ENCODE data around the gene TMEM81.

TMEM81 gene

DNA sequence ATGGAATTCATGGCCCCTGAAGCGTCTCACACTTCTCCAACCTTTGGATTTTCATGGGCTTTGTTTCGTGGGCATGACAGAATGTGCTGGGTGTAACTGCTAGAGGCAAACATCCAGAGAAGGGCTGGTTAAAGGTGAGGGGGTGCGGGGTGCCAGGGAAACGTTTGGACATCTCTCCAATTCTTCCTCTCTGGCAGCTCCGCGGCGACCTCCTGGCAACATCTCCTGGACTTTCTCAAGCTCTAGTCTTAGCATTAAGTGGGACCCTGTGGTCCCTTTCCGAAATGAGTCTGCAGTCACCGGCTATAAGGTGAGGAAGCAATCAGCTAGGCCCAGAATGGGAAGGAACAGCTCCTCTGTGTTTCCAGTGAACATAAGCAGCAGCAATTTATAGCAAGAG is 12.0 kb downstream of the TMEM81 start:
- TF ChIP-seq, protein P1, sequence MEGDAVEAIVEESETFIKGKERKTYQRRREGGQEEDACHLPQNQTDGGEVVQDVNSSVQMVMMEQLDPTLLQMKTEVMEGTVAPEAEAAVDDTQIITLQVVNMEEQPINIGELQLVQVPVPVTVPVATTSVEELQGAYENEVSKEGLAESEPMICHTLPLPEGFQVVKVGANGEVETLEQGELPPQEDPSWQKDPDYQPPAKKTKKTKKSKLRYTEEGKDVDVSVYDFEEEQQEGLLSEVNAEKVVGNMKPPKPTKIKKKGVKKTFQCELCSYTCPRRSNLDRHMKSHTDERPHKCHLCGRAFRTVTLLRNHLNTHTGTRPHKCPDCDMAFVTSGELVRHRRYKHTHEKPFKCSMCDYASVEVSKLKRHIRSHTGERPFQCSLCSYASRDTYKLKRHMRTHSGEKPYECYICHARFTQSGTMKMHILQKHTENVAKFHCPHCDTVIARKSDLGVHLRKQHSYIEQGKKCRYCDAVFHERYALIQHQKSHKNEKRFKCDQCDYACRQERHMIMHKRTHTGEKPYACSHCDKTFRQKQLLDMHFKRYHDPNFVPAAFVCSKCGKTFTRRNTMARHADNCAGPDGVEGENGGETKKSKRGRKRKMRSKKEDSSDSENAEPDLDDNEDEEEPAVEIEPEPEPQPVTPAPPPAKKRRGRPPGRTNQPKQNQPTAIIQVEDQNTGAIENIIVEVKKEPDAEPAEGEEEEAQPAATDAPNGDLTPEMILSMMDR (IDR thresholded peaks at IDR 0.05): no peak

DNA sequence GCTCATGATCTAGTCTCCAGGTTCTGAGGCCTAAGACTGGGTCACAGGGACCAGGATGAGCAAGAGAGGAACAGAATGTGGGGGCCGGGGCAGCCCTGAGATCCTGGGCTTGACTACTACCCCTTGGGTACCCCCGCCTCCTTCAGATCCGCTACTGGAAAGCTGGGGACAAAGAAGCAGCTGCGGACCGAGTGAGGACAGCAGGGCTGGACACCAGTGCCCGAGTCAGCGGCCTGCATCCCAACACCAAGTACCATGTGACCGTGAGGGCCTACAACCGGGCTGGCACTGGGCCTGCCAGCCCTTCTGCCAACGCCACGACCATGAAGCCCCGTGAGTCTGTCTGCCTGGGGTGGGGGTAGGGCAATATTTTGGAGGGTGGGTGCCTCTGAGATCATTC is 12.5 kb downstream of the TMEM81 start:
- TF ChIP-seq, protein P1 (IDR thresholded peaks at IDR 0.05): no peak

DNA sequence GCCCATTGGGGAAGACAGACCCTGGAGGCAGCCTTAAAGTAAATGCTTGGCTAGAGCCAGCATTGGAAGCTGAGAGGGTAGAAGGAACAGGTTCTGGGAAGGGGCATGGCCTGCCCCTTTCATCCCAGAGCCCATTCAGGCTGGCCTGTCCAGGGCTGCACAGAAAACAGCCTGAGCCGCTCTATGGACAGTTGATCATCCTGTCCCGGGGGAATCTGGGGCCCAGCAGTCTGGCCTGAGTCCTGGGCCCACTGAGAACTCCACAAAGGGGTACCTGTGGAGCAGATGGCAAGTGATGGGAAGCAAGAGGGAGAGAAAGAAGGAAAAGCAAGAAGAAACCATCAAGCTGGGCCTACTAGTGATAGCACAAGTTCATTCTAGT is 13.2 kb downstream of the TMEM81 start:
- TF ChIP-seq, protein P1 (IDR thresholded peaks at IDR 0.05): no peak

DNA sequence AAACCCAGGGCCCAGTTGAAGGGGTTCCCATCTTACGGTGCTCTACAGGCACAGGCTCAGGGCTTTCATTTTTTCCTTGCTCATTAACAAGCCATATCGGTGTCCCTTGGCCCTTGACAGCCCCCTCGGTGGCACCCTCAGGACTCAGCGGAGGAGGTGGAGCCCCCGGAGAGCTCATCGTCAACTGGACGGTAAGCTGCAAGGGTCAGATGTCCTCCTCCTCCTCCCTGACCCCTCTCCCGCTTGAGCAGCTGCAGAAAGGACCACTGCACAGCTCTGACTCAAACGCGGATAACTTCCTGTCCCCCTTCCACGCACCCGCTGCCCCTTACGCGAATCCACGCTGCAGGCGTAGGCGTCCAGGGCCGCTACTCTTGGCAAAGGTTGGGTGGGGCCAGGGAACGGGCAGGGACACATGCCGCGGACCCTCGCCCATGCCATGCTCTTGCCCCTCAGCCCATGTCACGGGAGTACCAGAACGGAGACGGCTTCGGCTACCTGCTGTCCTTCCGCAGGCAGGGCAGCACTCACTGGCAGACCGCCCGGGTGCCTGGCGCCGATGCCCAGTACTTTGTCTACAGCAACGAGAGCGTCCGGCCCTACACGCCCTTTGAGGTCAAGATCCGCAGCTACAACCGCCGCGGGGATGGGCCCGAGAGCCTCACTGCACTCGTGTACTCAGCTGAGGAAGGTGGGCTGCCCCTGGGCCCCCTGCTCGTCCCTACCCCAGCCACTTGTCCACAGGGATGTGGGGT is 14.7 kb downstream of the TMEM81 start:
- TF ChIP-seq, protein P1 (IDR thresholded peaks at IDR 0.05): no peak

DNA sequence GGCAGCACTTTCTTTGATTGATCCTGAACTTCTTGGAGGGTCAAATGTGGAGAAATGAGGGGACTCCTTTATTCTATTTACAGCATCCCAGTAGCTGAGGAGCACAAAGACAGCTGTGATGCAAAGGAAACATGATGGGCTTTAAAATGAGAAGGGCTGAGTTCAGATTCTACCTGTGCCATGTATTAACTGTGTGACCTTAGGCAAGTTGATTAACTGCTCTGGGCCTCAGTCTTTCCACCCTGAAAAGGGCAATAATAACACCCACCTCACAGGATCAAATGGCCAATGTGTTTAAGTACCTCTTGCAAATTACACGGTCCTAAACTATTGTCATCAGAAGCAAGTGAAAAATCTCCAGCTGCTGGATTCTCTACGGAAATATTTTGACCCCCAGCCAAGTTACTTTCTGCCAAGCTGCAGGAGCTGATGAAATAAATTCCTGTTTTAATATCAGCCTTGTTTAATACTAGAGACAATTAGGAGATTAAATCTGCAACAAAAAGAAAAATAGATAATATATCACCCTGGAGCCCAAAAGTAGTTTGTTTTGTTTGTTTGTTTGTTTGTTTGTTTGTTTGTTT is 15.7 kb downstream of the TMEM81 start:
- TF ChIP-seq, protein P1 (IDR thresholded peaks at IDR 0.05): no peak

DNA sequence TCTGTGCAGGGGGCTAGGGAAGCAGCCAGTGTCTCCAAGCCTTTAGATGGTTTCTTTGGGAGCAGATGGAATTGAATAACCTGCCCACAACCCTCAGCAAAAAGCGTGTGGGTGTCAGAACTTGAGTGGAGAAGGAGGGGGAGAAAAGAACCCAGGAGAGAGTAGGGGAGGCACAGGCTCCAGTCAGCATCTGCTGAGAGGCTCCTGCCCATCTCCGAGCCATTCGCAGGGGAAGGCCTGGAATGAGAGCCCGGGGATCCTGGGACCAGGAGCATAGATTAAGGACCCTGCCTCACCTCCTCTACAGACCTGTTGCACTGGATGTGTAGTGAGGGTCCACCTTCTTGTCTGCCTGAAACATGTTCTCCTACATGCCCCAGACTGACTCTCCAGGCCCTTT is 16.3 kb downstream of the TMEM81 start:
- TF ChIP-seq, protein P1 (IDR thresholded peaks at IDR 0.05): no peak

DNA sequence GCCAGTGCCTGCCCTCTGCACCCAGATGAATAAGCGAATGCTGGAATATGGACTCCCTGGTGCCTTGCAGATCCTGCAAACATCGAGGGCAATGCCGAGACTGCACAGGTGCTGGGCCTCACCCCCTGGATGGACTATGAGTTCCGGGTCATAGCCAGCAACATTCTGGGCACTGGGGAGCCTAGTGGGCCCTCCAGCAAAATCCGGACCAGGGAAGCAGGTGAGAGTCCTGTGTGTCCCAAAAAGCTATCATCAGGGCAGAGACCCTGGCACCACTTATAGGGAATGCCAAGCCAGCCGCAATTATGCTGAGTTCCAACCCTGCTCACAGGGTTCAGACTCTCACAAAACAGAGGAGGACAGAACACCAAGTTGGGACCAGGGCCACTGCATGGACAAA is 17.2 kb downstream of the TMEM81 start:
- TF ChIP-seq, protein P1 (IDR thresholded peaks at IDR 0.05): no peak
